GM19240 (cell line): Measurements from ENCODE around the gene LRRC41.
A peak's percentile ranks its signal among the peaks of the same experiment; 100 is the strongest.
"Not testable (repeated sequence)": the region's sequence is repeated elsewhere in the genome, so short reads cannot be mapped to it uniquely, and the experiment has no call there.

Source experiments
- DNase-seq: peaks from one replicate; pipeline ENCODE4 v3.0.0; 2011; ENCODE audit warnings: low spot score; ENCODE audit not compliant: insufficient read length

Gene LRRC41

DNA sequence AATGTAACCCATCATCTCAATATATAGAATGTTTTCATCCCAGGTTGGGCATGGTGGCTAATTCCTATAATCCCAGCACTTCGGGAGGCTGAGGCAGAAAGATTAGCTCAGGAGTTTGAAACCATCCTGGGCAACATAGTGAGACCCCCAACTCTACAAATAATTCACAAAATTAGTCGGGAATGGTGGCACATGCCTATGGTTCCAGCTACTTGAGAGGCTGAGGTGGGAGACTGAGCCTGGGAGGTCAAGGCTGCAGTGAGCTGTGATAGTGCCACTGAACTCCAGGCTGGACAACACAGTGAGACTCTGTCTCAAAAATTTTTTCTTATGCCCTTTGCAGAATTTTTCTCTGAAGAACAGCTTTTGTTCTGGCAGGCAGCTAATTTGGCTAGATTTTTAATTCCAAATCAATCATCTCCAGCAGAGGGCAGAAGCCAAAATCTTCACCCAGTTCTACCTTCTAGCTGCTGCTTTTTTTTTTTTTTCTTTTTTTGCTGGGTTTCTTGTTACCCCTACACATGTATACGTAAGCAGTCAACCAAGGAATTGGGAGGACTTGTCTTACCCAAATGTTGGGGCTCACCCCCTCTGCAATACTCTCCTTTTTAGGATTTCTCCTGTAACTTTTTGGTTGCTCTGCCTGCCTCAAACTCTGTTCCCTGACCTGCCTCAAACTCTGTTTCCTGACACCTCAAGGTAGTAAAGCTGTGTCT, 58.6 kb downstream of the LRRC41 start:
- peak; percentile 35 for DNase-seq

DNA sequence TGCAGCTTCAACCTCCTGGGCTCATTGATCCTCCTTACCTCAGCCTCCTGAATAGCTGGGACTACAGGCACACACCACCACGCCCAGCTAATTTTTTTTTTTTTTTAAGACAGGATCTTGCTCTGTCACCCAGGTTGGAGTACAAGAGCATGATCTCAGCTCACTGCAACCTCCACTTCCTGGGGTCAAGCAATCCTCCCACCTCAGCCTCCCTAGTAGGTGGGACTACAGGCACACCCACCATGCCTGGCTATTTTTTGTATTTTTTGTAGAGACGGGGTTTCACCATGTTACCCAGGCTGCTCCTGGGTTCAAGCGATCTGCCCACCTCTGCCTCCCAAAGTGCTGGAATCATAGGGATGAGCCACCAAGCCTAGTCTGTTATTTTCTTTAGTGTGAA, 59.6 kb downstream of the LRRC41 start:
- DNase-seq = not testable (repeated sequence)

DNA sequence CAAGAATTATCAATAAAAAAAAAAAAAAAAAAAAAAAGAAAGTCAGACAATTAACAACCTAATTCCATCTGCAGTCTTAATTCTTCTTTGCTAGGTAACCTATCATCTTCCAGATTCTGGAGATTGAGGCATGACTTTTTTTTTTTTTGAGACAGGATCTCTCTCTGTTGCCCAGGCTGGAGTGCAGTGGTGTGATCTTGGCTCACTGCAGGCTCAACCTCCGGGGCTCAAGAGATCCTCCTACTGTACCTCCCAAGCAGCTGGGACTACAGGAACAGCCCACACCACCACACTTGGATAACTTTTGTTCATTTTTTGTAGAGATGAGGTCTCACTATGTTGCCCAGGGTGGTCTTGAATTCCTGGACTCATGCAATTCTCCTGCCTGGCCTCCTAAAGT, 60.5 kb downstream of the LRRC41 start:
- DNase-seq = no peak

DNA sequence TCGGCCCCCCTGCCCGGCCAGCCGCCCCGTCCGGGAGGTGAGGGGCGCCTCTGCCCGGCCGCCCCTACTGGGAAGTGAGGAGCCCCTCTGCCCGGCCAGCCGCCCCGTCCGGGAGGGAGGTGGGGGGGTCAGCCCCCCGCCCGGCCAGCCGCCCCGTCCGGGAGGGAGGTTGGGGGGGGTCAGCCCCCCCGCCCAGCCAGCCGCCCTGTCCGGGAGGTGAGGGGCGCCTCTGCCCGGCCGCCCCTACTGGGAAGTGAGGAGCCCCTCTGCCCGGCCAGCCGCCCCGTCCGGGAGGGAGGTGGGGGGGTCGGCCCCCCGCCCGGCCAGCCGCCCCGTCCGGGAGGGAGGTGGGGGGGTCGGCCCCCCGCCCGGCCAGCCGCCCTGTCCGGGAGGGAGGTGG, 61.7 kb downstream of the LRRC41 start:
- not testable (repeated sequence) for DNase-seq

DNA sequence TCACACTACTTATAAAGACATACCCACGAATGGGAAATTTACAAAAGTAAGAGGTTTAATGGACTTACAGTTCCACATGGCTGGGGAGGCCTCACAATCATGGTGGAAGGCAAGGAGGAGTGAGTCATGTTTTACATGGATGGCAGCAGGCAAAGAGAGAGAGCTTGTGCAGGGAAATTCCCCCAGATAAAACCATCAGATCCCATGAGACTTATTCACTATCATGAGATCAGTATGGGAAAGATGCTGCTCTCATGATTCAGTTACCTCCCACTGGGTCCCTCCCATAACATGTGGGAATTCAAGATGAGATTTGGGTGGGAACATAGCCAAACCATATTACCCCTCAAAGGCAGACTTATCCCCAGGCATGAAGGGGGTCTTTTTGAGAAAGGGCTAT, 64.6 kb downstream of the LRRC41 start:
- not testable (repeated sequence) for DNase-seq

DNA sequence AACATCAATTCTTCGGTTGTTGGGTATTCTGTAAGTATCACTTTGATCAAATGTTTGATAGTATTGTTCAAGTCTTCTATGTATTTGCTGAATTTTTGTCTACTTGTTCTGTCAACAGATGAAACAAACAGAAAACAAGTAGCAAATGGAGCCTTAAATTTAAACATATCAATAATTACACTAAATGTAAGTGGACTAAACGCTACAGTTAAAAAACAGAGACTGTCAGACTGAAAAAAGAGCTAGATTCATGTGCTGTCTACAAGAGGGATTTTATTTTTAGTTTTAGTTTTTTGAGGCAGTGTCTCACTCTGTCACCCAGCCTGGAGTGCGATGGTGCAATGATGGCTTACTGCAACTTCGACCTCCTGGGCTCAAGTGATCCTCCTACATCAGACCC, 66.5 kb downstream of the LRRC41 start:
- DNase-seq = no peak

DNA sequence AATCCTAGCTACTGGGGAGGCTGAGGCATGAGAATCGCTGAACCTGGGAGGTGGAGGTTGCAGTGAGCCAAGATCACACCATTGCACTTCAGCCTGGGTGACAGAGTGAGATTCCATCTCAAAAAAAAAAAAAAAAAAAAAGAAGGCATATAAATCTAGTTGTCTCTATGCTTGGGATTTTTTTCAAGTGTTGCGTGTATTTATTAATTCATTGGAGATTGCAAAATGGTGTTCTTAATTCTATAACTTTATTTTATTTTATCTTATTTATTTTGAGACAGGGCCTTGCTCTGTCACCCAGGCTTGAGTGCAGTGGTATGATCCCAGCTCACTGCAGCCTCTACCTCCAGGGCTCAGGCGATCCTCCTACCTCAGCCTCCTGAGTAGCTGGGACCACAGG, 72.2 kb downstream of the LRRC41 start:
- not testable (repeated sequence) for DNase-seq
